ENCODE data around the gene ANKRD52.

Gene ANKRD52

DNA sequence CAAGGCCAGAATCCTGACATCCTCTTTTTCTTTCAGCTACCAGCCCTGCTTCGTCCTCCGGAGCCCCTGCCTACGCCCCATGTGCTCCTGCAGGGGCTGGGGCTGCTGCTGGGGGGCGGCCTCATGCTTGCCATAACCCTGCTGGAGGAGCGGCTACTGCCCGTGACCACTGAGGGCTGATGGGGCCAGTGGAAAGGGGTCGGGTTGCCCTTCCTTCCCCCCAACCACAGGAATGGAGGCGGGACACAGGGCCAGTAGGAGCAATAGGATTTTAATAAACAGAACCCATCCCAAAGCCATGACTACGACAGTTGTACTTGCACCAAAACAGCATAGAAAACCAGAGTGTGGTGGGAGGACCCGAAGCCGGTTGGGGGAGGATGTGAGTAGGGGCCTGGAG lies 20.6 kb downstream of the ANKRD52 start:
- Mint-ChIP-seq H3K36me3 (no peaks in the 10 kb centered on the region), H3K4me3 (no peak overlapping the region), H3K27ac (no peak overlapping the region)

DNA sequence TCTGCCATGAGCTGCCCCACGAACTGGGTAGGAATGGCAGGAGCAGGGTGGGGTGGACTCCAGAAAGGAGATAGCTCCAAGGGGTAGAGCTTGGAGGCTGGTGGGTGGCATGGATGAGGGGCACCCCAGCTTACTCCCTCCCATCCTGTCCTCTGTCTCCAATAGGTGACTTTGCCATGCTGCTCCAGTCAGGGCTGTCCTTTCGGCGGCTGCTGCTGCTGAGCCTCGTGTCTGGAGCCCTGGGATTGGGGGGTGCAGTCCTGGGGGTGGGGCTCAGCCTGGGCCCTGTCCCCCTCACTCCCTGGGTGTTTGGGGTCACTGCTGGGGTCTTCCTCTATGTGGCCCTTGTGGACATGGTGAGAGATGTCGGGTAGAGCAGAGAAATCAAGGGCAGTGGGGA lies 21.2 kb downstream of the ANKRD52 start:
- no peaks in the 10 kb centered on the region for H3K4me1 Mint-ChIP-seq (ENCODE audit: low read depth)
- no peak overlapping the region for H3K27ac Mint-ChIP-seq
- no peak overlapping the region for H3K4me3 Mint-ChIP-seq
- no peaks in the 10 kb centered on the region for H3K36me3 Mint-ChIP-seq
- H3K27me3 Mint-ChIP-seq = no peaks in the 10 kb centered on the region
- H3K9me3 Mint-ChIP-seq (ENCODE audit: low read depth) = no peaks in the 10 kb centered on the region

More for the DNA sequence above, 20.6 kb downstream of the ANKRD52 start:
- Mint-ChIP-seq H3K9me3 (ENCODE audit: low read depth) (no peaks in the 10 kb centered on the region), H3K27me3 (no peaks in the 10 kb centered on the region), H3K4me1 (ENCODE audit: low read depth) (no peaks in the 10 kb centered on the region)

- Mint-ChIP-seq H3K36me3 (no peaks in the 10 kb centered on the region), H3K27ac (no peak overlapping the region)
Observed at GRCh38 chr12:56236091-56236490, 22.1 kb downstream of the ANKRD52 start.

GRCh38 chr12:56234746-56235436 lies 23.3 kb downstream of the ANKRD52 start:
- Mint-ChIP-seq H3K4me1 (ENCODE audit: low read depth) (no peaks in the 10 kb centered on the region), H3K4me3 (no peak overlapping the region), H3K9me3 (ENCODE audit: low read depth) (no peaks in the 10 kb centered on the region), H3K27me3 (no peaks in the 10 kb centered on the region), H3K27ac (no peak overlapping the region), H3K36me3 (no peaks in the 10 kb centered on the region)

More at GRCh38 chr12:56236091-56236490, 22.1 kb downstream of the ANKRD52 start:
- no peak overlapping the region for H3K4me3 Mint-ChIP-seq
- H3K27me3 Mint-ChIP-seq = no peaks in the 10 kb centered on the region
- H3K4me1 Mint-ChIP-seq (ENCODE audit: low read depth) = no peaks in the 10 kb centered on the region
- no peaks in the 10 kb centered on the region for H3K9me3 Mint-ChIP-seq (ENCODE audit: low read depth)

- H3K27ac Mint-ChIP-seq = no peak overlapping the region
- no peak overlapping the region for H3K4me3 Mint-ChIP-seq
- no peaks in the 10 kb centered on the region for H3K9me3 Mint-ChIP-seq (ENCODE audit: low read depth)
- no peaks in the 10 kb centered on the region for H3K27me3 Mint-ChIP-seq
- H3K36me3 Mint-ChIP-seq = peaks cover 2% of the 10 kb centered on the region
- no peaks in the 10 kb centered on the region for H3K4me1 Mint-ChIP-seq (ENCODE audit: low read depth)
Observed at GRCh38 chr12:56231184-56231582, 27.0 kb downstream of the ANKRD52 start.

DNA sequence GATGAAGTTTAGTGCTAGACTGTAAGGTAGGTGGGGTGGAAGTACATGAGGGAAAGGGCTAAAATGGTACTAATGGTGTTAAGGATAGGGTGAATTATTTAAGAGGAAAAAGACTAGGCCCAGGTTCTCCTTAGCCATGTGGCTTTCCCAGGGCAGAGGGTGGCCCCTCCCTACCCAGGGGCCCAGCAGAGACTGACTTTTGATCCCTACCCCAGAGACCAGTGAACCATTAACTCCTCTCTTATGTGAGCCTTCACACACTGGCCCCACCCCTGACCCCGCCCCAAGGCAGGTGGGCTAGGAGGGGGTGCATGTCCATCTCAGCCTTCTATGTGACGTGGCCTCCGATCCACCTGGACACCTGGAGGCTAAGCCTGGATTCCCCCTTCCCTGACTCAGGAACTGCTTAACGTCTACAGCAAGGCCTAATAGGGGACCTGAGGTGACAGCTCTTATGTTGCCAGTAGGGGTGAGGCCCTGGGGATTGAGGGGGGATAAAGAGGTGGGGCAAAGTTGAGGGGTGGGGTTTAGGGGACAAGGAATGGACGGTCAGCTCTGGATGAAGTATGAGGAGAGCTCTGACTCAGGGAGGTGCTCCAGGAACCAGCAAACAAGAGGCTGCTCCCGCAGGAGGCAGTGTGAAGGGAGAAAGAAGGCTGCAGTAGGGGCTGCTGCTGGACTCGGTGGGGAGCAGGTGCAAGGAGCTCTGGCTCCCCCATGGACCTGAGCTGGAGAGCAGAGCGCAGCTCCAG lies 27.6 kb downstream of the ANKRD52 start:
- Mint-ChIP-seq H3K4me1 (ENCODE audit: low read depth) (peaks cover under 1% of the 10 kb centered on the region), H3K9me3 (ENCODE audit: low read depth) (no peaks in the 10 kb centered on the region), H3K27me3 (no peaks in the 10 kb centered on the region), H3K4me3 (no peak overlapping the region), H3K36me3 (peaks cover 2% of the 10 kb centered on the region), H3K27ac (no peak overlapping the region)

GRCh38 chr12:56229916-56230431 lies 28.2 kb downstream of the ANKRD52 start, which contains the start of gene SLC39A5:
Gene SLC39A5 (plus strand): TSS chr12:56230051. CDS start chr12:56231275, 1,224 bp downstream.
- Mint-ChIP-seq H3K27ac (no peak within 1 kb of the TSS), H3K9me3 (ENCODE audit: low read depth) (no peaks in the 10 kb centered on the region), H3K4me3 (no peak within 1 kb of the TSS), H3K27me3 (no peaks in the 10 kb centered on the region), H3K4me1 (ENCODE audit: low read depth) (peaks cover 7% of the 10 kb centered on the region), H3K36me3 (peaks cover 2% of the 10 kb centered on the region)

DNA sequence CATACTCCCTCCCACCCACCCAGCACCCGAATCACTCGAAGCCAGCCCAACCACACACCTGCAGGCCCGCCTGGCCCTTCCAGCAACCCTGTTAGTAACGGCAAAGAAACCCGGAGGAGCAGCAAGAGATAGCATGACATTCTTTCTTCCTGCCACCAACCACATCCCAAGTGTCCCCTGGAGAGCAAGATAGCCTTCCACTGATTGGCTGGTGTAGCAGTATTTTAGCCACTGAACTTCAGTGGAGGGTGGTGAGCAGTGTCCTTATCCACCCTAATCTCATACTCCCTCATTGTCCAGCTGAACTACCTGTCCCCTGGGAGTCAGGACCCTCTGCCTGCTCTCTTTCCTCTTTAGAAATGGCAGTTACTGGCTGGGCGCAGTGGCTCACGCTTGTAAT lies 29.1 kb downstream of the ANKRD52 start:
- H3K4me3 Mint-ChIP-seq = no peak overlapping the region
- H3K27ac Mint-ChIP-seq = no peak overlapping the region
- H3K27me3 Mint-ChIP-seq = no peaks in the 10 kb centered on the region

GRCh38 chr12:56224954-56225353 lies 33.2 kb downstream of the ANKRD52 start:
- Mint-ChIP-seq H3K36me3 (peaks cover 2% of the 10 kb centered on the region), H3K27ac (peak overlapping the region; percentile 93), H3K4me3 (peak overlapping the region; percentile 90), H3K9me3 (ENCODE audit: low read depth) (no peaks in the 10 kb centered on the region), H3K4me1 (ENCODE audit: low read depth) (peaks cover 43% of the 10 kb centered on the region), H3K27me3 (no peaks in the 10 kb centered on the region)

More for the DNA sequence above, 29.1 kb downstream of the ANKRD52 start:
- peaks cover 11% of the 10 kb centered on the region for H3K4me1 Mint-ChIP-seq (ENCODE audit: low read depth)
- H3K36me3 Mint-ChIP-seq = peaks cover 2% of the 10 kb centered on the region
- H3K9me3 Mint-ChIP-seq (ENCODE audit: low read depth) = no peaks in the 10 kb centered on the region

GRCh38 chr12:56224102-56224701 lies 34.0 kb downstream of the ANKRD52 start, which contains the start of gene NABP2:
Gene NABP2 (plus strand): TSS chr12:56224342. CDS start chr12:56224857, 515 bp downstream.
- Mint-ChIP-seq H3K36me3 (peaks cover 2% of the 10 kb centered on the region), H3K27ac (peak within 1 kb of the TSS; percentile 93), H3K4me3 (peak within 1 kb of the TSS; percentile 90), H3K4me1 (ENCODE audit: low read depth) (peaks cover 46% of the 10 kb centered on the region), H3K9me3 (ENCODE audit: low read depth) (no peaks in the 10 kb centered on the region), H3K27me3 (no peaks in the 10 kb centered on the region)

- H3K9me3 Mint-ChIP-seq (ENCODE audit: low read depth) = no peaks in the 10 kb centered on the region
- H3K27ac Mint-ChIP-seq = peak overlapping the region; percentile 93
- H3K36me3 Mint-ChIP-seq = peaks cover 2% of the 10 kb centered on the region
- H3K4me3 Mint-ChIP-seq = peak overlapping the region; percentile 90
- H3K27me3 Mint-ChIP-seq = no peaks in the 10 kb centered on the region
- H3K4me1 Mint-ChIP-seq (ENCODE audit: low read depth) = peaks cover 46% of the 10 kb centered on the region
Observed at GRCh38 chr12:56223571-56224101, 34.5 kb downstream of the ANKRD52 start.

- Mint-ChIP-seq H3K27ac (peak overlapping the region; percentile 97), H3K4me3 (peak overlapping the region; percentile 97), H3K36me3 (peaks cover 2% of the 10 kb centered on the region), H3K9me3 (ENCODE audit: low read depth) (no peaks in the 10 kb centered on the region), H3K4me1 (ENCODE audit: low read depth) (peaks cover 46% of the 10 kb centered on the region), H3K27me3 (no peaks in the 10 kb centered on the region)
Observed at GRCh38 chr12:56222531-56222895, 35.7 kb downstream of the ANKRD52 start.

DNA sequence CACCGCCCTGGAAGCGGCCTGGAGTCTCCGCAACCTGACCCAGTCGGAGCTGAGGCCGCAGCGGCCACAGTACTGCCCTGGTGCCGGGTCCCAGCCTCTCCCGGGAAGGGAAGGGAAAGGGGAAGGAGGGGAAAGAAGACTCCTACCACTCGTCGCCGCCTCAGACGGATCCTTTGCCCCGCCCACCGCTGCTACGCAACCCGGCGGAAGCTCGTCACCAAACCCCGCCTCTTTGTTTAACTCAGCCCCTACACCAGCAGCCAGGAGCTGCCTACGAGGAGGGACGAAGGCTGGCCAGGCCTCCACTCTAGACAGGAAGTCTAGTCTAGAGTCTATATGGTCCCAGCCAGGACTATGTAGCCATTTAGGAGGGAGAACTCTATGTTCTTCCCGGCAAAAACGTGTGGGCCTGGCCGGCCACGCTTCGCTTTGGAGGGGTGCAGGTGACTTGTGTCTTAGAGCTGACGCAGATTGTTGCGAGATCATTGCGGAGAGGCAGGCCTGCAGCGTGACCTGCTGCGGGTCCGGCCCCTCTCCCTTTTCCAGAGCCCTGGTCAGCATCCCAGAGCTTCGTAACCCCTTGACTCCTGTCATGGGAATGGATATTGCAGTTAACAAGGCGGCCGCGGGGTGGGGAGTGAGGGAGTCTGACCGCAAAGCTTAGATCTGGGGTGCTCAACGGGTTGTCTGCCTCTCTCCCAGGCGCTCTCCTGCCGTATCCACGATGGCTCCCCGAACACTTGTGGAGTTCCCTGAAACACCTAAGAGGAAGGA lies 36.2 kb downstream of the ANKRD52 start, which contains the start of gene RNF41:
RNF41 (minus strand) TSS at position 166 of the 774 bp plus-strand sequence. CDS start 7,875 bp downstream, outside the sequence.
- Mint-ChIP-seq H3K4me1 (ENCODE audit: low read depth) (peaks cover 46% of the 10 kb centered on the region), H3K27ac (peak within 1 kb of the TSS; percentile 97), H3K27me3 (no peaks in the 10 kb centered on the region), H3K4me3 (peak within 1 kb of the TSS; percentile 97), H3K9me3 (ENCODE audit: low read depth) (no peaks in the 10 kb centered on the region), H3K36me3 (no peaks in the 10 kb centered on the region)

DNA sequence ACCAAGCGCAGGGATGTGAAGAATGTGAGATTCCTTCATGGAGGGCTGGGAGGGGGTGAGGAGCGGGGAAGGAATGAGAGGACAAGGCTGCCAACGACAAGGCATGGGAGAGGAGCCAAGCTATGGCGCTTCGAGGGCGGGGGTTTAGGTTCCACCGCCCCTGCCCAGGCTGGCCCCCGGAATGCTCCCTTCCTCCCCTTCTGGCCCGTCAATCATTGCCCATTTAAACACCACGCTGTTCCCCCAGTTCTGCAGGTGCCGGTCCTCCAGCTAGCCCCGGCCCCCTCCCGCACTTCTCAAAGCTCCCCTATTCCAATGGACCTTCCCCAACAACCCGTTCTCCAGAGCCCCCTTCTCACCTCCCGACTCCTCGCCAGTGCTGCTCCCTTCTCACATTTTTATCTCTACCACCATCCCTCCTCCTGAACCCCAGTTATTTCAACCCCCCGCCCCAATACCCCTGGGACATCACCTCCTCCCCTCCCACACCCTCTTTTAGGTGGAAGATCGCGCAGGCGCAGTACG lies 36.9 kb downstream of the ANKRD52 start:
- Mint-ChIP-seq H3K9me3 (ENCODE audit: low read depth) (no peaks in the 10 kb centered on the region), H3K4me3 (peak overlapping the region; percentile 97), H3K36me3 (no peaks in the 10 kb centered on the region), H3K27me3 (no peaks in the 10 kb centered on the region), H3K27ac (peak overlapping the region; percentile 97), H3K4me1 (ENCODE audit: low read depth) (peaks cover 48% of the 10 kb centered on the region)
